AG08396 (cell line): ENCODE data around the gene AUTS2.

ENCODE experiments used
- DNase-seq: peaks from one replicate; pipeline ENCODE4 v3.0.0; 2012; ENCODE audit warnings: low spot score, mixed read lengths

AUTS2 gene

DNA sequence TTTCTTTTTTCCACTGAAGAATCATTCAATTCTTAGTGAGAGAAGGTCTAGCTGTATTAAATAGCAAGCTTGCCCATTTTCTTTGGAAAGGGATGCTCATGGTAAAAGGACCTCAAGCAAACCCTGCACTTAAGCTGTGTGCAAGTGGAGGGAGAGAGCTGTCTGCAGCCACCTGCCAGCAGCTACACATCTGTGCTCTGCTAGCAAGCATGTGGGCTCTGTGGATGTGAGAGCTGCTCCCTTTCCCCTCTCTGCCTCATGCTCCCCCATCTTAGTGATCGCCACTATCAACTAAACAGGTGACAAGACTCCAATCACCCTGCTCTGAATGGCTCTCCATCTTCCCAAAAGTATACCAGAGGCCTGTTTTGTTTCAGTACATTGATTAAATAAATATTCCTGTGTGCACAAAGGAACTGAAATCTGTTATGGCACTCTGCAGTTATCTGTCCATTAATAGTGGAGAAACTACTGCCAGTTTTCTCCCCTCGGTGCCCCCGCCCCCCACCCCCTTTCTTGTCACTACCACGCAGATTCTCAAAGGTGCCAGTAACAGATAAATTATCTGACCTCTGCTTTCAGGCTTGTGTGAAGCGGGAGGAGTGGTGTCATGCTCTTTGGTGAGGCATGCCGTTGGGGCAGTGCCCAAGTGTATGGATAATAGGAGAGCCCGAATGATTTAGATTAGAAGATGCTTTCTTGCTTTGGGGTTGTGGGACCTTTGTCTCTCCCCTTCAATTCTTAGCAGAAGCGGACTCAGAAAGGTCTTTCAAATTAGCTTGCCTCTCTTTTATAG lies 26.4 kb downstream of the AUTS2 start:
- no peak for DNase-seq

- no peak for DNase-seq
Observed at GRCh38 chr7:69625238-69625637, 27.0 kb downstream of the AUTS2 start.

- no peak for DNase-seq
Observed at GRCh38 chr7:69625798-69626197, 27.5 kb downstream of the AUTS2 start.

DNA sequence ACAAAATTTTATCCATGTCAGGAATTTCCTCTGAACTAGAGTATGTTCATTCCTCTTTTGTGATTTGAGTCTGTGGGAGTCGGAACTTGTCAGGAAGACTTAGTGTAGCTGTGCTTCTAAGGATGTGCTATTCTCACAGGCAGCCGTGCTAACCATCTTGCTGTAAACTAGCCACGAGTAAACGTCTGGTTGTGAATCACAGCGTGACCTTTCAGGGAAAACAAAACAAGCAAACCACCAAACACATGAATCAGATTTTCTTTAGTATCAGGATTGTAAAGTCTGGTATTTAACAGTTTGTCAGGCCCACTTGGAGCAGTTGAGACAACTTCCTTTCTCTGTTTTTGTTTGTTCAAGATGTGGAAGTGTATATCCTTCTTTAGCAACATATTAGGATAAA lies 32.0 kb downstream of the AUTS2 start:
- peak; percentile 13 for DNase-seq

DNA sequence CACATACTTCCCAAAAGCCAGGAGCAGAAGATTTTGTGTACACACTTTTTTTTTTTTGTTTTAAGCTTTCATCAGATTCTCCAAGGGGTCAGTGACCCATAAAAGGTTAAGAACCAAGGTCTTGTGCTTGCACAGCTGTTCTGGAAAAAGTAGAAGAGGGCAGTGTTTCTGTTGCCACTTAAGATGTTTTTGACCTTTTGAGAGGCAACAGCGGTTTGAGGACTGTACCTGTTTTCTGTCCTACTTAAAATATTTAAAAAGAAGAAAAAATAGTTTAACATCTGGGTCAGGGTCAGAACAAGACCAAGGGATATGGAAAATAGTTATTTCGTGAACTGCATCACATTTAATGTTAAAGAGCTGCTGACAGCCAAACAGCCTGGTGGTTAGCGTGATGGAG lies 32.9 kb downstream of the AUTS2 start:
- DNase-seq, result no peak

DNA sequence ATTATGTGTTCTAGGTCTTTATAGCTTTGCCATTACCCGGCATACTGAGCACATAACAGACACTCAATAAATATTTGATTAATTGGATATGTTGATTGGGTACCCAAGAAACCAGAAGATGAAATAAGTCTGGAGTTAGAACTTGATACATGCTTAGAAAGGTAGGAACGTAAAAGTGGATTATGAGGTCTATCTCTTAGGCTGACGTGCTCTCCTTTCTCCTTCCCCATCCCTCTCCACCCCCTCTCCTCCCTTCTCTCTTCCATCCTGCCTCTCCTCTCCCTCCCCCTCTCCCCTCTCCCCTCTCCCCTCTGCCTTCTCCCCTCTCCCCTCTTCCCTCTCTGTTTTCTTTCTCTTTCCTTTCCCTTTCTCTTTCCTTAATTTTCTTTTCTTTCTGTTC lies 34.0 kb downstream of the AUTS2 start:
- no peak for DNase-seq

DNA sequence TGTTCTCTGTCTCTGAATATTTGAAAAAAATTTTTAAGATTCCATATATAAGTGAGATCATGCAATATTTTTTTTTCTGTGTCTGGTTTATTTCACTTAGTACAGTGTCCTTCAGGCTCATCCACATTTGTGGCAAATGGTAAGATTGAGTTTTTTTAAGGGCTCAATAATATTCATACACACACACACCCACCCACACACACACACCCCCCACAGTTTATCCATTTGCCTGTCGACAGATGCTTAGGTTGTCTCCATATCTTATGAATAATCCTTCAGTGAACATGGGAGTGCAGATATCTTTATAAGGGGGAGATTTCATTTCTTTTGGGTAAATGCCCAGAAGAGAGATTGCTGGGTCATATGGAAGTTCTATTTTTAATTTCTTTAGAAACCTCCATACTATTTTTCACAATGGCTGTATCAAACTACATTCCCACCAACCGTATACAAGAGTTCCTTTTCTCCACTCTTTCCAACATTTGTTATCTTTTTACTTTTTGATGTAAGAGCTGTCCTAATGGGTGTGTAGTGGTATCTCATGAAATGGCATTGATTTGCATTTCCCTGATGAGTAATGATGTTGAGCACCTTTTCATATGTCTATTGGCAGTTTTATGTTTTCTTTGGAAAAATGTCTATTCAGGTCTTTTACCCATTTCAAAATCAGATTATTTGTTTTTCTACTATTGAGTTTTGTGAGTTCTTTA lies 35.0 kb downstream of the AUTS2 start:
- no peak for DNase-seq

- no peak for DNase-seq
Observed at GRCh38 chr7:69635555-69636185, 37.4 kb downstream of the AUTS2 start.

GRCh38 chr7:69638674-69639073 lies 40.4 kb downstream of the AUTS2 start:
- no peak for DNase-seq

GRCh38 chr7:69640216-69640615 lies 41.9 kb downstream of the AUTS2 start:
- DNase-seq, result no peak

- no peak for DNase-seq
Observed at GRCh38 chr7:69640925-69641594, 42.8 kb downstream of the AUTS2 start.

- DNase-seq, result no peak
Observed at GRCh38 chr7:69643265-69643664, 45.0 kb downstream of the AUTS2 start.

GRCh38 chr7:69643708-69644445 lies 45.6 kb downstream of the AUTS2 start:
- no peak for DNase-seq

DNA sequence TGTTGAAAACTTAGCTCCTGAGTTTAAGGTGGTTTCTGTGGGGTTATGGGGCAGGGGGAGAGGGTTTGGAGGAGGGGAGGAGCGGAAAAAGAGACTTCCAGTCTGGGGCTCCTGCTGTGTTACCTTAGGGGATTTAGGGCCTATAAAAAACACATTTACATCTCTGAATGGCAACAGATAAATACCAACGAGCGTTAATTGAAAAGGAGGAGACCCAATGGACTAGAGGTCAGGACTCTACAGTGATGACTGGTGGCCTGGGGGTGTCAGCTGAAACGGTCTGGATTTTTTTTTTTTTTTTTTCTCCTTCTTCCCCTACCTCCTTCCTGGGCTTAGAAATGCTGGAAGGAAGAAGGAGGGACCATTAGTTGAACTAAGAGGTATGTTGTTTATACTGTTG lies 47.4 kb downstream of the AUTS2 start:
- no peak for DNase-seq

DNA sequence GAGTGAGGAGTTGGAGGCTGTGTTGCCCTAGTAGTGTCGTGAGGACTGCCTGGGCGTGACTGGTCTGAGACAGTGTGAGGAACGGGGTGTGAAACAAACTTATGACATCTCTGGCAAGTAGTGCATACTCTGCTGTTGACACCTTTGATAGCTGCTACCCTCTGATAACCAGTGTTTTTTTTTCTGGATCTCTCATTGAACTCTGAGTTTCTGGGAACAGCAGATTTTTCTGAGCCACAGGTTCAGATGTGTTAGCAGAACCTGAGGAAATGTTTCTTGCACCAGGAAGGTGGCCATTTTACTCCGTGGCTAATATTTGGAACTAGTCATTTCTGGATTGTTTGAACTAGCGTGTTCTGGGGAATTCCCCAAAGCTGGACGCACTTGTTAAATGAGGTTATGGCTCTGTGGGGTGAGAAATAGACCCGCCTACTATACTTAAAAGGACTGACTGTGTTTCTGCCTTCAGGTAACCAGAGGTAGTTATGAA lies 52.9 kb downstream of the AUTS2 start:
- no peak for DNase-seq

- no peak for DNase-seq
Observed at GRCh38 chr7:69652947-69653701, 54.8 kb downstream of the AUTS2 start.

DNA sequence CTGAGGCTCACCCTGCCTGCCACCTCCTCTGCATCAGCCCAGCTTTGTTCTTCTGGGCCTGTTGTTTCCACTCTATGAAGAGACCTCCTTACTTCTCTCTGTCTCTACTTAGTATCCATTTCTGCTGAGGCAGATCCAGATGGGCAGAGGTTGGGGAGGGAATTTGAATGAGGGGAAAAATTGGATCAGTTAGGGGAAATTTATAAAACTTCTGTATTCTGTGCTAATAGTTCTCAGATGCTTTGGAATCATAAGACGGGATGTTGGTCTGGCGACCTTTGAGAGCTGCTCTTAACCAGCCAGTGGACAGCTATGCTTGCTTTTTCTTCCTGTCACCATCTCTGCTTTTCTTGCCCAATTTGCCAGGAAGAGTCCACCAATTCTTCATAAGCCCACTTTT lies 55.5 kb downstream of the AUTS2 start:
- no peak for DNase-seq

DNA sequence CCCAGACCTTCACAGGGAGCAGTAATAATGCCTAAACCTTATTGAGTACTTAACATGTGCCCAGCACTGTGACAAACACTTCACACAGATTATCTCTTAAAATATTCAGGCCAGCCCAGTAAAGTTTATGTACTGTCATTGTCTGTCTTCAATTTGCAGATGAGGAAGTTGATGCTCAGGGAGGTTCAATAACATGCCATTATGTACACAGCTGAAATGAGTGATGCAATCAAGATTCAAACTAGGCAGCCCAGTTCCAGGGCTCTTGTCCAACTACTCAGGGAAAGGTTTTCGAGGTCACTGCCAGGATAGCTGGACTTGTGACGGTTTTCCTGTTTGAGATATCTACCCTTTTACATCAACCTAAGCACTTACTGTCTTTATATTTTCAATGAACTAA lies 56.1 kb downstream of the AUTS2 start:
- no peak for DNase-seq

- DNase-seq, result no peak
Observed at GRCh38 chr7:69654849-69655707, 56.8 kb downstream of the AUTS2 start.

- DNase-seq, result no peak
Observed at GRCh38 chr7:69656077-69656476, 57.8 kb downstream of the AUTS2 start.
